SK-N-SH (cell line): ENCODE data around the gene MYH15.

ENCODE experiments used
- EP300 ChIP-seq, 2 experiments: IDR thresholded peaks; 2 replicates each; pipeline versions ENCODE4 v1.4.0 to v1.6.1; 2012; ENCODE audit warnings: borderline replicate concordance in 1 of 2, low read depth in 1 of 2, low read length in 1 of 2
- GABPA ChIP-seq: IDR thresholded peaks from 2 replicates; pipeline ENCODE4 v1.4.0; 2012; ENCODE audit warnings: low read depth, mild to moderate bottlenecking
- NFIC ChIP-seq: IDR thresholded peaks from 2 replicates; pipeline ENCODE4 v1.4.0; 2012; ENCODE audit warnings: borderline replicate concordance
- NRF1 ChIP-seq: IDR thresholded peaks from 2 replicates; pipeline ENCODE4 v1.6.1; 2012; ENCODE audit warnings: low read depth, mild to moderate bottlenecking, low read length
- POLR2AphosphoS5 ChIP-seq: IDR thresholded peaks from 2 replicates; pipeline ENCODE4 v1.6.1; 2012; ENCODE audit warnings: low read depth, low read length
- RAD21 ChIP-seq: IDR thresholded peaks from 2 replicates; pipeline ENCODE4 v1.6.1; 2012; ENCODE audit warnings: mild to moderate bottlenecking, low read length
- REST ChIP-seq: IDR thresholded peaks from 2 replicates; pipeline ENCODE4 v1.6.1; 2012; ENCODE audit warnings: mild to moderate bottlenecking, low read depth, low read length, moderate library complexity
- SMC3 ChIP-seq: IDR thresholded peaks from 2 replicates; pipeline ENCODE4 v1.6.1; 2012; ENCODE audit warnings: low read depth, low read length, improper control_type of control experiment
- TAF1 ChIP-seq: IDR thresholded peaks from 2 replicates; pipeline ENCODE4 v1.6.1; 2012; ENCODE audit warnings: low read depth, mild to moderate bottlenecking, low read length, moderate library complexity, borderline replicate concordance
- TF ChIP-seq, protein P1 (sequence below): fragments of 200-600 bp; sonication (generic); IDR thresholded peaks from 2 replicates; pipeline ENCODE4 v1.6.1; 2017; ENCODE audit warnings: antibody characterized with exemption, mild to moderate bottlenecking, moderate library complexity
- TF ChIP-seq, protein P2 (sequence below): IDR thresholded peaks from 2 replicates; pipeline ENCODE4 v1.4.0; 2012; ENCODE audit warnings: low read depth

DNA sequence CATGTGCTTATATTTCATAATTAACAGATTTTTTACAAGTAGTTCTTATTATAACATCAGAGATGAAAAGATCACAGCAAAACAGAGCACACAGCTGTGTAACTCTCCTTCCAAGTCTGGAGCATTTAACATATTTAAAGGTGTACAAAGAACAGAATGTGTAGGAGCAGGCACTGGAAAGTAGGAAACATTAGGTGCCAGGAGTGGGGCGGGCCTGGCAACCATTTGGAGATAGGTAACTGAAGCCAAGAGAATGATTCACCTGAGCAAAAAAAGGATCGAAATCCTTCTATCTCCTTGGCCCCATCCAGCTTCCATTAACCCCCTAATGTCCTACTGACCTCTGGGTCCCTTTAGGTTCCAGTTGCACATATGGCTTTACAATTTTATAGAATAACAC is 2.3 kb upstream of the MYH15 start:
- TF ChIP-seq, protein P1, sequence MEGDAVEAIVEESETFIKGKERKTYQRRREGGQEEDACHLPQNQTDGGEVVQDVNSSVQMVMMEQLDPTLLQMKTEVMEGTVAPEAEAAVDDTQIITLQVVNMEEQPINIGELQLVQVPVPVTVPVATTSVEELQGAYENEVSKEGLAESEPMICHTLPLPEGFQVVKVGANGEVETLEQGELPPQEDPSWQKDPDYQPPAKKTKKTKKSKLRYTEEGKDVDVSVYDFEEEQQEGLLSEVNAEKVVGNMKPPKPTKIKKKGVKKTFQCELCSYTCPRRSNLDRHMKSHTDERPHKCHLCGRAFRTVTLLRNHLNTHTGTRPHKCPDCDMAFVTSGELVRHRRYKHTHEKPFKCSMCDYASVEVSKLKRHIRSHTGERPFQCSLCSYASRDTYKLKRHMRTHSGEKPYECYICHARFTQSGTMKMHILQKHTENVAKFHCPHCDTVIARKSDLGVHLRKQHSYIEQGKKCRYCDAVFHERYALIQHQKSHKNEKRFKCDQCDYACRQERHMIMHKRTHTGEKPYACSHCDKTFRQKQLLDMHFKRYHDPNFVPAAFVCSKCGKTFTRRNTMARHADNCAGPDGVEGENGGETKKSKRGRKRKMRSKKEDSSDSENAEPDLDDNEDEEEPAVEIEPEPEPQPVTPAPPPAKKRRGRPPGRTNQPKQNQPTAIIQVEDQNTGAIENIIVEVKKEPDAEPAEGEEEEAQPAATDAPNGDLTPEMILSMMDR = no peak
- no peak for TF ChIP-seq EP300 (IDR thresholded peaks at IDR 0.05; ENCODE audit: borderline replicate concordance in 1 of 2, low read depth in 1 of 2, low read length in 1 of 2)
- no peak for TF ChIP-seq TAF1
- TF ChIP-seq GABPA = no peak
- no peak for TF ChIP-seq REST
- TF ChIP-seq RAD21 = no peak
- no peak for TF ChIP-seq NRF1
- TF ChIP-seq POLR2AphosphoS5 = no peak
- TF ChIP-seq, protein P2, sequence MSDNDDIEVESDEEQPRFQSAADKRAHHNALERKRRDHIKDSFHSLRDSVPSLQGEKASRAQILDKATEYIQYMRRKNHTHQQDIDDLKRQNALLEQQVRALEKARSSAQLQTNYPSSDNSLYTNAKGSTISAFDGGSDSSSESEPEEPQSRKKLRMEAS = no peak
- no peak for TF ChIP-seq NFIC
- no peak for TF ChIP-seq SMC3
